CD8-positive, alpha-beta memory T cell (primary cell): Measurements from ENCODE around the gene ITGB5. TPM values are rescaled to one million over a fixed set of nuclear protein-coding genes. Genes with fewer than 3 reads are reported as not detected.

Source experiments
- CTCF ChIA-PET: fragments of 350-600 bp; sonication (Branson Sonifier 250); formaldehyde crosslinking; loops from one replicate; lab custom pipeline; 2021; ENCODE audit warnings: antibody characterized with exemption; lab: Charles Lee
- POLR2A ChIA-PET: fragments of 350-600 bp; sonication (Branson Sonifier 250); formaldehyde crosslinking; loops from one replicate; lab custom pipeline; 2021; ENCODE audit warnings: antibody characterized with exemption; lab: Charles Lee
- DNase-seq, 5 donors: peaks; one replicate each; pipeline versions ENCODE4 v3.0.0 to v3.0.0-alpha.2; 2020 to 2022; ENCODE audit warnings: mixed read lengths in 1 of 5
- H3K27ac ChIP-seq: one replicate; pipeline ENCODE4 v1.7.0; 2013; ENCODE audit warnings: low read depth, mild to moderate bottlenecking, low read length, moderate library complexity
- H3K27me3 ChIP-seq: 2 replicates; pipeline ENCODE4 v1.7.0; 2013; ENCODE audit warnings: low read length, mild to moderate bottlenecking; ENCODE audit not compliant: insufficient read depth, poor library complexity, severe bottlenecking
- H3K36me3 ChIP-seq: 2 replicates; pipeline ENCODE4 v1.7.0; 2013; ENCODE audit warnings: mild to moderate bottlenecking, low read length, moderate library complexity; ENCODE audit not compliant: insufficient read depth
- H3K4me1 ChIP-seq: 2 replicates; pipeline ENCODE4 v1.7.0; 2013; ENCODE audit warnings: mild to moderate bottlenecking, low read length, moderate library complexity; ENCODE audit not compliant: insufficient read depth
- H3K4me3 ChIP-seq: 2 replicates; pipeline ENCODE4 v1.7.0; 2013; ENCODE audit warnings: mild to moderate bottlenecking, low read length
- H3K9me3 ChIP-seq: 2 replicates; pipeline ENCODE4 v1.7.0; 2013; ENCODE audit warnings: mild to moderate bottlenecking, low read length
- H3K27ac Mint-ChIP-seq, 8 donors: one replicate each; pipeline ENCODE4 v1.8.0; 2020 to 2021; ENCODE audit warnings: mixed read lengths in 8 of 8, mild to moderate bottlenecking in 6 of 8, inconsistent platforms in 3 of 8, moderate library complexity in 3 of 8
- H3K27me3 Mint-ChIP-seq, 2 donors: one replicate each; pipeline ENCODE4 v1.8.0; 2020 to 2021; ENCODE audit warnings: mixed read lengths in 2 of 2, mild to moderate bottlenecking in 1 of 2, moderate library complexity in 1 of 2
- H3K36me3 Mint-ChIP-seq, 3 donors: one replicate each; pipeline ENCODE4 v1.8.0; 2020 to 2021; ENCODE audit warnings: mixed read lengths in 3 of 3, inconsistent platforms in 1 of 3, mild to moderate bottlenecking in 1 of 3
- H3K4me1 Mint-ChIP-seq, 3 donors: one replicate each; pipeline ENCODE4 v1.8.0; 2020 to 2021; ENCODE audit warnings: mixed read lengths in 3 of 3, inconsistent platforms in 1 of 3, mild to moderate bottlenecking in 1 of 3
- H3K4me3 Mint-ChIP-seq, 7 donors: one replicate each; pipeline ENCODE4 v1.8.0; 2020 to 2021; ENCODE audit warnings: mixed read lengths in 7 of 7, mild to moderate bottlenecking in 6 of 7, moderate library complexity in 4 of 7, inconsistent platforms in 2 of 7
- H3K9me3 Mint-ChIP-seq, 5 donors: one replicate each; pipeline ENCODE4 v1.8.0; 2020 to 2022; ENCODE audit warnings: mixed read lengths in 5 of 5, mild to moderate bottlenecking in 3 of 5, moderate library complexity in 2 of 5, inconsistent platforms in 1 of 5
- polyA plus RNA-seq: library from polyadenylated mRNA; unstranded; fragments of 300-500 nt; fragmentation: Illumina TruSeq; gene quantifications from one replicate; pipeline ENCODE4 v1.2.3, GENCODE V29; 2021
- total RNA-seq, 2 experiments: library from RNA; stranded (reverse); gene quantifications; one replicate each; pipeline ENCODE4 v1.2.3, GENCODE V29; 2021

The ITGB5 gene
- total and polyA plus RNA-seq, 3 experiments from 2014 or later, result 0.62 to 3.3 (median 2.0) TPM

DNA sequence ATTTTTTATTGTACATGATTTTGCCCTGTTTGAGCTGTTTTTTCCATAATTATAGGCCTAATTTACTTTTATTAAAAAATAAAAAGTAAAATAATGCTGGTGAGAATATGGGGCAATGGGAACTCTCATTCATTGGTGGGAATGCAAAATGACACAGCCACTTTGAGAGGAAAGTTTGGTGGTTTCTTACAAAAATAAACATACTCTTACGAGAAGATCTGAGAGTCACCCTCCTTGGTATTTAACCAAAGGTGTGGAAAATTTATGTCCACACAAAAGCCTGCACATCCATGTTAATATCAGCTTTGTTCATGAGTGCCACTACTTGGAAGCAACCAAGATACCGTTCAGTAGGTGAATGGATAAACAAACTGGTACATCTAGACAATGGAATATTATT lies 37.6 kb upstream of the ITGB5 start:
- no peaks in the 10 kb centered on the region for H3K4me1 ChIP-seq
- Mint-ChIP-seq H3K27me3 (peaks cover 9 to 27% of the 10 kb centered on the region in 2 donors), H3K27ac (no peak overlapping the region), H3K4me3 (no peak overlapping the region), H3K36me3 (no peaks in the 10 kb centered on the region), H3K9me3 (no peaks in the 10 kb centered on the region), H3K4me1 (no peaks in the 10 kb centered on the region)
- H3K4me3 ChIP-seq, result no peak overlapping the region
- H3K36me3 ChIP-seq, result no peaks in the 10 kb centered on the region
- POLR2A ChIA-PET, result no interaction called here
- H3K27me3 ChIP-seq, result no peaks in the 10 kb centered on the region
- H3K9me3 ChIP-seq, result no peaks in the 10 kb centered on the region
- CTCF ChIA-PET, result interaction anchor here (0.8 to 1.8 kb wide), 2 partner anchors 23 to 163 kb away, joined by 3 to 5 read pairs; no protein-coding TSS in a partner anchor
- no peak overlapping the region for H3K27ac ChIP-seq
- no peak for DNase-seq

- POLR2A ChIA-PET, result interaction anchor here (0.5 kb wide), 1 partner anchor 223 kb away, joined by 3 read pairs; no protein-coding TSS in a partner anchor
- CTCF ChIA-PET, result interaction anchor here (0.8 to 1.8 kb wide), 3 partner anchors 22 to 163 kb away, joined by 3 to 5 read pairs (median 3); no protein-coding TSS in a partner anchor
- H3K9me3 ChIP-seq, result no peaks in the 10 kb centered on the region
- H3K27me3 ChIP-seq, result no peaks in the 10 kb centered on the region
- no peak overlapping the region for H3K4me3 Mint-ChIP-seq
- no peak overlapping the region for H3K27ac ChIP-seq
- H3K9me3 Mint-ChIP-seq, result no peaks in the 10 kb centered on the region
- no peaks in the 10 kb centered on the region for H3K36me3 Mint-ChIP-seq
- H3K27me3 Mint-ChIP-seq, result peaks cover 11 to 27% of the 10 kb centered on the region in 2 donors
- no peaks in the 10 kb centered on the region for H3K4me1 Mint-ChIP-seq
- H3K27ac Mint-ChIP-seq, result no peak overlapping the region
- no peak for DNase-seq
- H3K36me3 ChIP-seq, result no peaks in the 10 kb centered on the region
- H3K4me1 ChIP-seq, result no peaks in the 10 kb centered on the region
- H3K4me3 ChIP-seq, result no peak overlapping the region
These were observed 36.7 kb upstream of the ITGB5 start for GRCh38 chr3:124923833-124924232.

GRCh38 chr3:124920718-124921117 lies 33.6 kb upstream of the ITGB5 start:
- H3K36me3 ChIP-seq, result no peaks in the 10 kb centered on the region
- H3K4me1 ChIP-seq, result no peaks in the 10 kb centered on the region
- H3K4me3 ChIP-seq, result no peak overlapping the region
- Mint-ChIP-seq H3K9me3 (no peaks in the 10 kb centered on the region), H3K27ac (no peak overlapping the region), H3K4me3 (no peak overlapping the region), H3K27me3 (peaks cover 13 to 44% of the 10 kb centered on the region in 2 donors), H3K4me1 (no peaks in the 10 kb centered on the region), H3K36me3 (no peaks in the 10 kb centered on the region)
- ChIA-PET CTCF (no interaction called here), POLR2A (no interaction called here)
- H3K9me3 ChIP-seq, result no peaks in the 10 kb centered on the region
- no peak for DNase-seq
- H3K27me3 ChIP-seq, result no peaks in the 10 kb centered on the region
- no peak overlapping the region for H3K27ac ChIP-seq

DNA sequence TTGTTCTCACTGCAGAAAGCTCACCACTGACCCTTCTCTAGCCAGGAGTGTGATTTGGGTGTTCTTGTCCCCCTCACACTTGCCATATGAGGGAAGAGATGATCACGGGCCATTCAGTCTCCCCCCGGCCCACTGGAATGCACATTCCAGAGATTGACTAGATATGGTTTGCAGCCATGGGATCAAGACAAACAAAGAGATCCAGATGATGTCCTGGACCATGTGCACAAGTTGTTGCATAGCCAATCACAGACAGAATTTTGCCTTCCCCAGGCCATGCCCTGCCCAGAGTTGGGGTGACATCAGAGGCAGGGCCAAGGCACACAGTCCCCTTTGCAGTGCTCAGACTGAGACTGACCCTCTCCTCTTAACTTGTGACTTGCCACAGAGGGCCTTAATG lies 32.6 kb upstream of the ITGB5 start:
- no peak for DNase-seq
- no peak overlapping the region for H3K4me3 Mint-ChIP-seq
- no peaks in the 10 kb centered on the region for H3K9me3 Mint-ChIP-seq
- peaks cover 11 to 45% of the 10 kb centered on the region in 2 donors for H3K27me3 Mint-ChIP-seq
- peak overlapping the region in 2 of 8 donors; percentile 34 to 38 for H3K27ac Mint-ChIP-seq
- Histone ChIP-seq H3K36me3 (no peaks in the 10 kb centered on the region), H3K4me1 (no peaks in the 10 kb centered on the region), H3K4me3 (no peak overlapping the region), H3K9me3 (no peaks in the 10 kb centered on the region), H3K27ac (no peak overlapping the region), H3K27me3 (no peaks in the 10 kb centered on the region)
- CTCF ChIA-PET, result no interaction called here
- H3K36me3 Mint-ChIP-seq, result no peaks in the 10 kb centered on the region
- POLR2A ChIA-PET, result no interaction called here
- H3K4me1 Mint-ChIP-seq, result no peaks in the 10 kb centered on the region

GRCh38 chr3:124918524-124918923 lies 31.4 kb upstream of the ITGB5 start:
- H3K4me3 Mint-ChIP-seq, result no peak overlapping the region
- H3K9me3 ChIP-seq, result no peaks in the 10 kb centered on the region
- H3K27ac Mint-ChIP-seq, result no peak overlapping the region
- no peaks in the 10 kb centered on the region for H3K4me1 ChIP-seq
- no peak overlapping the region for H3K27ac ChIP-seq
- H3K4me1 Mint-ChIP-seq, result no peaks in the 10 kb centered on the region
- no peaks in the 10 kb centered on the region for H3K36me3 Mint-ChIP-seq
- CTCF ChIA-PET, result interaction anchor here (1.1 to 1.8 kb wide), 3 partner anchors 10 to 667 kb away, joined by 3 to 5 read pairs (median 4); no protein-coding TSS in a partner anchor
- no peaks in the 10 kb centered on the region for H3K27me3 ChIP-seq
- H3K36me3 ChIP-seq, result no peaks in the 10 kb centered on the region
- H3K9me3 Mint-ChIP-seq, result no peaks in the 10 kb centered on the region
- no peak overlapping the region for H3K4me3 ChIP-seq
- POLR2A ChIA-PET, result no interaction called here
- DNase-seq, result no peak
- H3K27me3 Mint-ChIP-seq, result peaks cover 9 to 38% of the 10 kb centered on the region in 2 donors

GRCh38 chr3:124916837-124917409 lies 29.8 kb upstream of the ITGB5 start:
- POLR2A ChIA-PET, result no interaction called here
- H3K36me3 Mint-ChIP-seq, result no peaks in the 10 kb centered on the region
- peak overlapping the region in 1 of 8 donors; percentile 68 for H3K27ac Mint-ChIP-seq
- no peaks in the 10 kb centered on the region for H3K9me3 Mint-ChIP-seq
- CTCF ChIA-PET, result interaction anchor here (1.4 kb wide), 1 partner anchor 16 kb away, joined by 4 read pairs; no protein-coding TSS in a partner anchor
- Histone ChIP-seq H3K36me3 (no peaks in the 10 kb centered on the region), H3K4me1 (no peaks in the 10 kb centered on the region), H3K27ac (no peak overlapping the region), H3K4me3 (no peak overlapping the region), H3K27me3 (no peaks in the 10 kb centered on the region), H3K9me3 (no peaks in the 10 kb centered on the region)
- H3K27me3 Mint-ChIP-seq, result peaks cover 9 to 42% of the 10 kb centered on the region in 2 donors
- H3K4me1 Mint-ChIP-seq, result no peaks in the 10 kb centered on the region
- no peak for DNase-seq
- H3K4me3 Mint-ChIP-seq, result no peak overlapping the region

DNA sequence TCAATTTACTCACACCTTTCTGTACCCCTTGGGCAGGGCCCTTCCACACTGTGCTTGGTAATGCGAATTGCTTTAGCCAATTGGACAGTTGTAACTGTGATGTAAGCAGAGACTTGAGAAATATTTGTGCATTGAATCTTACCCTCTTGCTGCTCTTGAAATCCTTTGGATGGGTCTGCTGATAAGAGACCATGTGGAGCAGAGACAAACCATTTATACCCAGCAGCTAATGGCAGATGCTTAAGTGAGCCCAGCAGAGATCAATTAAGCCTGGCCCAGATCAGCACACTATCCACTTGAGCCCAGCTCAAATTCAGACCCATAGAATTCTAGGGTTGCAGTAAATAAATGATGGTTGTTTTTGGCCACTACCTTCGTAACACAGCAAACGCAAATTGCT lies 28.1 kb upstream of the ITGB5 start:
- H3K27ac ChIP-seq, result no peak overlapping the region
- no peaks in the 10 kb centered on the region for H3K4me1 ChIP-seq
- H3K36me3 ChIP-seq, result no peaks in the 10 kb centered on the region
- ChIA-PET POLR2A (no interaction called here), CTCF (interaction anchor here (1.4 kb wide), 1 partner anchor 14 kb away, joined by 4 read pairs; no protein-coding TSS in a partner anchor)
- H3K4me3 Mint-ChIP-seq, result no peak overlapping the region
- peak overlapping the region in 1 of 8 donors; percentile 14 for H3K27ac Mint-ChIP-seq
- no peaks in the 10 kb centered on the region for H3K4me1 Mint-ChIP-seq
- H3K27me3 ChIP-seq, result no peaks in the 10 kb centered on the region
- no peak for DNase-seq
- no peak overlapping the region for H3K4me3 ChIP-seq
- no peaks in the 10 kb centered on the region for H3K9me3 Mint-ChIP-seq
- H3K27me3 Mint-ChIP-seq, result peaks cover 11 to 43% of the 10 kb centered on the region in 2 donors
- no peaks in the 10 kb centered on the region for H3K9me3 ChIP-seq
- H3K36me3 Mint-ChIP-seq, result no peaks in the 10 kb centered on the region

DNA sequence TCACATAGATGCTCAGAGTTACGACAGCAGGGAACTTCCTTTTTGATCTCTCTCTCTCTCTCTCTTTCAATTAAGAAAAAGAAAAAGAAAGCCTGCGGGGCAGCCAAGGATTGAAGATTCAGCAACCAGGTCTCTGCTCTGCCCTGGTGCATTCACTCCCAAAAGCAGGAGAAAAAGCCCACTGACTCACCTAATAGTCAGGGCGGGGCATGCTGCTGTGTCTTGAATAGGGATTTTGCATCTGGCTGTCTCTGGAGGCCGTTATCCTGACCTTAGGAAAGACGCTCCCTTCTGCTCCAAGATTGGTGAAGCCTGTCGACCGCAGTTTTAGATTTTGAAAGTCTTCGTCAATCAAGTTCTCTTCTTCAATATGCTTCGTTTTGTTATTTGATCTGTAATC lies 20.8 kb upstream of the ITGB5 start:
- H3K4me1 Mint-ChIP-seq, result no peaks in the 10 kb centered on the region
- DNase-seq, result no peak

More for the DNA sequence above, 20.8 kb upstream of the ITGB5 start:
- Histone ChIP-seq H3K27me3 (no peaks in the 10 kb centered on the region), H3K27ac (no peak overlapping the region), H3K36me3 (no peaks in the 10 kb centered on the region), H3K4me3 (no peak overlapping the region), H3K9me3 (no peaks in the 10 kb centered on the region), H3K4me1 (no peaks in the 10 kb centered on the region)
- no peaks in the 10 kb centered on the region for H3K9me3 Mint-ChIP-seq
- no peaks in the 10 kb centered on the region for H3K36me3 Mint-ChIP-seq
- ChIA-PET CTCF (interaction anchor here (1.6 kb wide), 1 partner anchor 148 kb away, joined by 5 read pairs; no protein-coding TSS in a partner anchor), POLR2A (no interaction called here)
- H3K27ac Mint-ChIP-seq, result no peak overlapping the region
- no peak overlapping the region for H3K4me3 Mint-ChIP-seq
- peaks cover 18 to 32% of the 10 kb centered on the region in 2 donors for H3K27me3 Mint-ChIP-seq
